ENCODE results near the gene PARN.
"Not testable (repeated sequence)": the region's sequence is repeated elsewhere in the genome, so short reads cannot be mapped to it uniquely, and the experiment has no call there.

The PARN gene

DNA sequence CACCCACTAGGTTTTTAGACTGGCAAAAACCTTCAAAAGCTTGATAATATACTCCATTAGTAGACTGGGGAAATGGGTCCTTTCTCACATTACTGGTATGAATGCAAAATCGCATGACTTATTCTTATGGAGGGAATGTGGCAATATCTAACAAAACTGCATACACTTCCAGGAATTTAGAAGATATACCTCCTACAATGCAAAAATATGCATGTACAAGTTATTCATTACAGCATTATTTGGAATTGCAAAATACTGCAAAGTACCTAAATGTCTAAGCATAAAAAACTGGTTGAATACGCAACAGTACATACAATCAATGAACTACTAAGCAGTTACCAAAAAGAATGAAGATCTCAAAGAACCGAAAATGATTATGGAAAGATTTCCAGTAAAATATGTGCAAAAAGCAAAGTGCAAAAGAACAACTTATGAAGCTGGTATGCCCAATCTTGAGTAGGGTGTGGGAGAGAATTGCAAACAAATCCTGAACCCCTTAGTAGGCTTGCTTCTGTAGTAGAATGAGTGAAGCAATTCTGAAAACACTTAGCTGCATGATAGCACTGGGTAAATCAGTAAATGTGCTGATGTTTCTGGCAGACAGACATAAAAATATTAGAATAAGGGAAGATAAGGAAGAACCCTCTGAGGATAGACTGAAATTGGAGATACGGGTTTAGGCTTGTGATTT lies 180.1 kb downstream of the PARN start:
- Histone ChIP-seq H3K9me3 (ENCODE audit: low read depth, low read length) (no peaks in the 10 kb centered on the region), H3K36me3 (ENCODE audit: insufficient read depth, low read length) (no peaks in the 10 kb centered on the region), H3K4me3 (no peak overlapping the region), H3K9ac (ENCODE audit: insufficient read length) (no peak overlapping the region), H3K27ac (no peak overlapping the region)
- no peak for TF ChIP-seq POLR2AphosphoS5 (IDR thresholded peaks at IDR 0.05; ENCODE audit: borderline replicate concordance, low read depth, low read length)
- TF ChIP-seq FOXP2 (optimal IDR thresholded peaks at IDR 0.05; ENCODE audit: control extremely low read depth, extremely low read length, insufficient read depth) = no peak
- no peak for TF ChIP-seq EZH2 (IDR thresholded peaks at IDR 0.05)
- DNase-seq (ENCODE audit: low read depth, low spot score) = no peak

DNA sequence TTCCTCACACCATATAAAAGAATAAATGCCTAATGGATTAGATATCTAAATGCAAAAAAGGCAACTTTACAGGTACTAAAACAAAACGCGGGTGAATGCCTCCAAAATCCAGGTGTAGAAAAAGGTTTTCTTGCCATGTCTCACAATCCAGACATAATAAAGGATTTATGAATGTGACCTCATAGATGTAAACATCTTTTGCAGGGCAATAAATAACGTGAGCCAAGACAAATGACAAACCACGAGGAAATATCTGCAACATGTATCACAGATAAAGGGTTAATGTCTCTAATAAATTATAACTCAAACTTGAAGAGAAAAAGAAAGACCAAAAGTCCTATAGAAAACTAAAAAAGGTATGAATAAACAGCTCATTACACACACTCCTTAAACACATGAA lies 180.7 kb downstream of the PARN start:
- H3K27ac ChIP-seq = no peak overlapping the region
- no peaks in the 10 kb centered on the region for H3K9me3 ChIP-seq (ENCODE audit: low read depth, low read length)
- no peaks in the 10 kb centered on the region for H3K36me3 ChIP-seq (ENCODE audit: insufficient read depth, low read length)
- no peak overlapping the region for H3K4me3 ChIP-seq
- TF ChIP-seq EZH2 (IDR thresholded peaks at IDR 0.05) (no peak), FOXP2 (optimal IDR thresholded peaks at IDR 0.05; ENCODE audit: control extremely low read depth, extremely low read length, insufficient read depth) (no peak), POLR2AphosphoS5 (IDR thresholded peaks at IDR 0.05; ENCODE audit: borderline replicate concordance, low read depth, low read length) (no peak)
- no peak overlapping the region for H3K9ac ChIP-seq (ENCODE audit: insufficient read length)
- DNase-seq (ENCODE audit: low read depth, low spot score) = no peak

DNA sequence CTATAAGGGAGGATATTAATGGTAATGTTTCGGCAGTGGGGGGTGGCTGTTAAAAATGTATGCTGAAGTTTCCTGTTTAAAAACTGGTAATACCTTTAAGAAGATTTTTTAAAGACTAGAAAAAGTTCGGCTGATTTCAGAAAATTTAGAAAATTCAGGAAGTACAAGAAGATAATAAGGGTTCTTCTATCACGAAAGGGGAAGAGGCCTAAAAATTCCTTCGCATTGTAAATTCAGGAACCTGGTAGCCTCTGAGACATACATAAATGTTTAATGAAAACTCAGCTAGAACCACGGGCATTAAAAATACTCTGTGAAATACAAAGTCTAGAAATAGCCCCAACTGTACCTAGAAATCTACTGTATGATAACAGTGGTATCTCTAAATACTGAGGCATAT lies 181.2 kb downstream of the PARN start:
- Histone ChIP-seq H3K27ac (no peak overlapping the region), H3K36me3 (ENCODE audit: insufficient read depth, low read length) (no peaks in the 10 kb centered on the region), H3K9ac (ENCODE audit: insufficient read length) (no peak overlapping the region), H3K4me3 (no peak overlapping the region), H3K9me3 (ENCODE audit: low read depth, low read length) (no peaks in the 10 kb centered on the region)
- no peak for DNase-seq (ENCODE audit: low read depth, low spot score)
- TF ChIP-seq EZH2 (IDR thresholded peaks at IDR 0.05) (no peak), POLR2AphosphoS5 (IDR thresholded peaks at IDR 0.05; ENCODE audit: borderline replicate concordance, low read depth, low read length) (no peak), FOXP2 (optimal IDR thresholded peaks at IDR 0.05; ENCODE audit: control extremely low read depth, extremely low read length, insufficient read depth) (no peak)

DNA sequence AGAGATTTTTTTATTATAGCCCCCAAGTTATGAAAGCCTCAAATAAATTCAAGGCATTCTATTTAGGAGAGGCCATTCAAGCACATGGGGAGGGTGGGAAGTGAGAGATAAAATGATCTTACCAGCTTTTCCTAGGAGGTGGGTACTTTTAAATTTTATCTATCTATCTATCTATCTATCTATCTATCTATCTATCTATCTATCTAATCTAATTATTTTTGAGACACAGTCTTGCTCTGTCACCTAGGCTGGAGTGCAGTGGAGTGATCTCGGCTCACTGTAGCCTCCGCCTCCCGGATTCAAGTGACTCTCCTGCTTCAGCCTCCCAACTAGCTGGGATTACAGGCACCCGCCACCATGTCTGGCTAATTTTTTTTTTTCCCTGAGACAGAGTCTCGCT lies 182.3 kb downstream of the PARN start:
- no peaks in the 10 kb centered on the region for H3K36me3 ChIP-seq (ENCODE audit: insufficient read depth, low read length)
- H3K9ac ChIP-seq (ENCODE audit: insufficient read length) = no peak overlapping the region
- DNase-seq (ENCODE audit: low read depth, low spot score) = no peak
- no peak overlapping the region for H3K27ac ChIP-seq
- H3K9me3 ChIP-seq (ENCODE audit: low read depth, low read length) = no peaks in the 10 kb centered on the region
- H3K4me3 ChIP-seq = no peak overlapping the region
- TF ChIP-seq EZH2 (IDR thresholded peaks at IDR 0.05) (no peak), POLR2AphosphoS5 (IDR thresholded peaks at IDR 0.05; ENCODE audit: borderline replicate concordance, low read depth, low read length) (no peak), FOXP2 (optimal IDR thresholded peaks at IDR 0.05; ENCODE audit: control extremely low read depth, extremely low read length, insufficient read depth) (no peak)

DNA sequence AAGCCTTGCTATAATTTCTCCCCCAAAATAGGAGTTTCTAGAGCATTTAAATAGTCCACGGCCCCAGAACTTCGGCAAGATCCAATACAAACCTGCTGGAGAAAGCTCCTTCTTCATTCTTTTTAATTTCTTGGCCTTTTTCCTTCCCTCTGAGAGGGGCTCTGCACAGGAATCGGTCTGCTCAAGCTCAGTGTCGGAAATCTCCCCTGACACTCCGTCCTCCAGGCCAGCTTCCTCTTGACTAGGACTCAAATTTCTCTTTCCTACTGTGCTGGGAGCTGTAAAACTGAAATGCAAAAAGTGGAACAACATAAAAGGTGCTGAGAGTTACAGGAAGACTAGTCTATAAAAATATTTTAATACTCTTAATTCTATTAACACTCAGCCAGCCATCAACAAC lies 183.3 kb downstream of the PARN start:
- H3K9ac ChIP-seq (ENCODE audit: insufficient read length) = no peak overlapping the region
- no peaks in the 10 kb centered on the region for H3K9me3 ChIP-seq (ENCODE audit: low read depth, low read length)
- peak overlapping the region; percentile 67 for H3K4me3 ChIP-seq
- no peaks in the 10 kb centered on the region for H3K36me3 ChIP-seq (ENCODE audit: insufficient read depth, low read length)
- no peak for DNase-seq (ENCODE audit: low read depth, low spot score)
- TF ChIP-seq EZH2 (IDR thresholded peaks at IDR 0.05) (no peak), POLR2AphosphoS5 (IDR thresholded peaks at IDR 0.05; ENCODE audit: borderline replicate concordance, low read depth, low read length) (no peak)
- peak overlapping the region; percentile 79; the same call in 1 of the 2 replicates for H3K27ac ChIP-seq

DNA sequence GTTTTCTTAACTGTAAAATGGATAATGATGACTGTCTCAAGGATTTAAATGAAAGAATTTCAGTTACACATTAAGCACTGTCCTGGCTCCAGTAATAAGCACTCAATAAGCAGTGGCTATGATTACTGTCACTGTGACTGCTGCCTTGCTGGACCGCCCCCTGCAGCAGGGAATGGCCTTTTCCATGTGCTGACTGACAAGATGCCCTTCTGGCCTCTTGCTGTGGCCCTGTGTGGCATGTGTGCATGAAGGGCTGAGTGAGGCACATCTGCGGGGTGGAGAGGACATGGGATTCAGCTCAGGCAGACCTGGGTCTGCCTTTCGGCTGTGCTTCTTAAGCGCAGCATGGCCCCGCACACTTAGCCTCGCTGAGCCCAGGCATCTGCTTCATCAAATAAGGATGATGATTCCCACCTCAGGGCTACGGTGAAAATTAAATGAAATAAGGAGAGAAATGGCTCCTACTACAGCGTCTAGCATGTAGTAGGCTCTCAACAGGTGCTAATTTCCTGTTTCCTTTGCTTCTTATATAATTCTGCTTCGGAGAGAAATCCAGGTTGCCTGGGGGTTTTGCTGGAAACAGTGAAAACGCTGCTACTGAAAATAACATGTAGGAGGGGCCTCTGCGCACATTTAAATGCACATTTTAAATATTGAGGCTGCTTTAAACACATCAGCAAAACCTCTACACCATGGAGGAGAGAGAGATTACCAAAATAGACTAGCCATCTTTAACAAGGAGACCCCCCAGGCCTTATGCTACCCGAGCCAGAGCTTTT lies 183.9 kb downstream of the PARN start:
- TF ChIP-seq EZH2 (IDR thresholded peaks at IDR 0.05) (no peak), FOXP2 (optimal IDR thresholded peaks at IDR 0.05; ENCODE audit: control extremely low read depth, extremely low read length, insufficient read depth) (no peak), POLR2AphosphoS5 (IDR thresholded peaks at IDR 0.05; ENCODE audit: borderline replicate concordance, low read depth, low read length) (no peak)
- Histone ChIP-seq H3K4me3 (peak overlapping the region; percentile 67), H3K9me3 (ENCODE audit: low read depth, low read length) (no peaks in the 10 kb centered on the region), H3K27ac (peak overlapping the region; percentile 79; the same call in 1 of the 2 replicates), H3K9ac (ENCODE audit: insufficient read length) (no peak overlapping the region), H3K36me3 (ENCODE audit: insufficient read depth, low read length) (no peaks in the 10 kb centered on the region)
- DNase-seq (ENCODE audit: low read depth, low spot score) = peak; percentile 35

DNA sequence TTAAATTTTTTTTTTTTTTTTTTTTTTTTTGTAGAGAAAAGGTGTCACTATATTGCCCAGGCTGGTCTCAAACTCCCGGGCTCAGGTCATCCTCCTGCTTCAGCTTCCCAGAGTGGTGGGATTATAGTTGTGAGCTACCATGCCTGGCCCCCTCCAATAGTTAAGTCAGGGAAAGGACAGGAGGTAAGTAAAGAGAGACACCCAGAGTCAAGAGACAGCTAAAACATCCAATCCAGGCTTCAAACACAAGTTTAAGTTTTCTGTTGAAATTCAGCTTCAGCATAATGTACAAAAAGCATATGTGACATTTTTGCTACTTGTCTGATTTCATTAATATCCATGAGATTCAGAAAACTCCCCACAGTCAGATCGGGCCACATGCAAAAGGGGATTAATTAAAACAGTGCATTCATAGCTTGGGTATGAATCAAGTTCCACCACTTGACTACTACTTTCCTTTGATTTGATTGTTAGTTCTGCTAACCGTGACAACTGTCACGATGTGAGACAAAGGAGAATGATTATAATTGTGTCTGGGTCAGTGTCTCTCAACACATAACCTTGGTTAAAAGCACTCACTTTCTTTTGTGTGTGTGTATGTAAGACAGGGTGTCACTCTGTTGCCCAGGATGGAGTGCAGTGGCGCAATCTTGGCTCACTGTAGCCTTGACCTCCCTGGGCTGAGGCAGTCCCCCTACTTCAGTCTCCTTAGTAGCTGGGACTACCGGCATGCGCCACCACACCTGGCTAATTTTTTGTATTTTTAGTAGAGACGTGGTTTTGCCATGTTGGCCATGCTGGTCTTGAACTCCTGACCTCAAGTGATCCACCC lies 184.9 kb downstream of the PARN start:
- no peak for DNase-seq (ENCODE audit: low read depth, low spot score)
- no peaks in the 10 kb centered on the region for H3K36me3 ChIP-seq (ENCODE audit: insufficient read depth, low read length)
- H3K9me3 ChIP-seq (ENCODE audit: low read depth, low read length) = no peaks in the 10 kb centered on the region
- TF ChIP-seq POLR2AphosphoS5 (IDR thresholded peaks at IDR 0.05; ENCODE audit: borderline replicate concordance, low read depth, low read length) (no peak), EZH2 (IDR thresholded peaks at IDR 0.05) (no peak), FOXP2 (optimal IDR thresholded peaks at IDR 0.05; ENCODE audit: control extremely low read depth, extremely low read length, insufficient read depth) (no peak)
- H3K27ac ChIP-seq = no peak overlapping the region
- no peak overlapping the region for H3K4me3 ChIP-seq
- no peak overlapping the region for H3K9ac ChIP-seq (ENCODE audit: insufficient read length)

DNA sequence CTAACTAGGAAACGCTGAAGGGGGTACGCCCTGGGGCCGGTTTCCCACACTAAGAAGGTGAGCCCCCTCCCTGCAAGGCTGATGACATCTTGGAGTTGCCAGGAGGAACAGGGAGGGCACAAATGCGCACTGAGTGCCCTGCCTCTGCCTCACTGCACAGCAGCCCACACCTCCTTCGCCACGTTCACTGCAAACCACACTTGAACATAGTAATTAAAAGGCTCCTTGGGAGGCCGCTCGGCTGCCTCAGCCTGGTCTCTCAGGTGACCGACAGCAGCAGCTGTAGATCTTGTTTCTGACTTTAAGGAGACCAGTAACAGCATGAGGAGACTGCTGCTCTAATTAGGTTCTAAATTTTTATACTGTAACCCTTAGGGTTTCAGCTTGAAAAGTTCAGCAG lies 188.5 kb downstream of the PARN start:
- H3K4me3 ChIP-seq; H3K27ac ChIP-seq; DNase-seq (ENCODE audit: low read depth, low spot score); H3K9me3 ChIP-seq (ENCODE audit: low read depth, low read length); H3K36me3 ChIP-seq (ENCODE audit: insufficient read depth, low read length); H3K9ac ChIP-seq (ENCODE audit: insufficient read length): not testable (repeated sequence)
